ENCODE results near the gene SMG7. TPM values are rescaled to one million over a fixed set of nuclear protein-coding genes. Genes with fewer than 3 reads are reported as not detected.
A peak's percentile ranks its signal among the peaks of the same experiment; 100 is the strongest.

SMG7 gene
- total RNA-seq, 1 donor from 2014 or later: 71.8 TPM

GRCh38 chr1:183456826-183457225 lies 15.5 kb upstream of the SMG7 start:
- Mint-ChIP-seq H3K9me3 (ENCODE audit: low read depth) (no peaks in the 10 kb centered on the region), H3K4me1 (ENCODE audit: low read depth) (peaks cover 3% of the 10 kb centered on the region), H3K27ac (no peak overlapping the region), H3K4me3 (ENCODE audit: low read depth) (no peak overlapping the region), H3K36me3 (ENCODE audit: insufficient read depth) (peaks cover 2% of the 10 kb centered on the region), H3K27me3 (no peaks in the 10 kb centered on the region)
- TF ChIP-seq, protein P1, sequence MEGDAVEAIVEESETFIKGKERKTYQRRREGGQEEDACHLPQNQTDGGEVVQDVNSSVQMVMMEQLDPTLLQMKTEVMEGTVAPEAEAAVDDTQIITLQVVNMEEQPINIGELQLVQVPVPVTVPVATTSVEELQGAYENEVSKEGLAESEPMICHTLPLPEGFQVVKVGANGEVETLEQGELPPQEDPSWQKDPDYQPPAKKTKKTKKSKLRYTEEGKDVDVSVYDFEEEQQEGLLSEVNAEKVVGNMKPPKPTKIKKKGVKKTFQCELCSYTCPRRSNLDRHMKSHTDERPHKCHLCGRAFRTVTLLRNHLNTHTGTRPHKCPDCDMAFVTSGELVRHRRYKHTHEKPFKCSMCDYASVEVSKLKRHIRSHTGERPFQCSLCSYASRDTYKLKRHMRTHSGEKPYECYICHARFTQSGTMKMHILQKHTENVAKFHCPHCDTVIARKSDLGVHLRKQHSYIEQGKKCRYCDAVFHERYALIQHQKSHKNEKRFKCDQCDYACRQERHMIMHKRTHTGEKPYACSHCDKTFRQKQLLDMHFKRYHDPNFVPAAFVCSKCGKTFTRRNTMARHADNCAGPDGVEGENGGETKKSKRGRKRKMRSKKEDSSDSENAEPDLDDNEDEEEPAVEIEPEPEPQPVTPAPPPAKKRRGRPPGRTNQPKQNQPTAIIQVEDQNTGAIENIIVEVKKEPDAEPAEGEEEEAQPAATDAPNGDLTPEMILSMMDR (IDR thresholded peaks at IDR 0.05; ENCODE audit: unreplicated experiment): no peak
- no peak for DNase-seq (ENCODE audit: low spot score, unreplicated experiment)

DNA sequence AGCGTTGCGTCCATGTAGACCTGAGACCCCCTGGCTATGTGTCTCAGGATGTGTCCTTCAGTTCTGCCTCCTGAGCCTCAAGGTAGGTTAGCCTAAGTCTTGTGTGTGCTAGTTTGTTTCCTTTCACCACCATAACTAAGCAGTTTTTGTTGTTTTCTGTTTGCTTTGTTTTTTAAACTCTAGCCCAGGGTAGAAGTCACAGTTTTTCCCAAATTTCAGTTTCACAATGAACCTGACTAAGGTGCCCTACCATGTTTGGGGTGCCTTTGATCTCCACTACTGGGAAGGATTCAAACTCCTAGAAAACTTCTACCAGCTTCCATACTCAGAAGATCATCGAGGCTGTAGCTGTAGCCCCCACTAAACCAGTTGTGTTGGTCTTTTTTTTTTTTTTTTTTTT lies 14.8 kb upstream of the SMG7 start:
- TF ChIP-seq, protein P1 (IDR thresholded peaks at IDR 0.05; ENCODE audit: unreplicated experiment): no peak
- H3K27ac Mint-ChIP-seq: no peak overlapping the region
- no peaks in the 10 kb centered on the region for H3K27me3 Mint-ChIP-seq
- no peak overlapping the region for H3K4me3 Mint-ChIP-seq (ENCODE audit: low read depth)
- peaks cover 6% of the 10 kb centered on the region for H3K4me1 Mint-ChIP-seq (ENCODE audit: low read depth)
- H3K36me3 Mint-ChIP-seq (ENCODE audit: insufficient read depth): peaks cover 2% of the 10 kb centered on the region
- no peak for DNase-seq (ENCODE audit: low spot score, unreplicated experiment)
- no peaks in the 10 kb centered on the region for H3K9me3 Mint-ChIP-seq (ENCODE audit: low read depth)

- Mint-ChIP-seq H3K4me3 (ENCODE audit: low read depth) (no peak overlapping the region), H3K9me3 (ENCODE audit: low read depth) (no peaks in the 10 kb centered on the region), H3K36me3 (ENCODE audit: insufficient read depth) (peaks cover 2% of the 10 kb centered on the region), H3K27ac (no peak overlapping the region), H3K4me1 (ENCODE audit: low read depth) (peaks cover 6% of the 10 kb centered on the region), H3K27me3 (no peaks in the 10 kb centered on the region)
- no peak for DNase-seq (ENCODE audit: low spot score, unreplicated experiment)
- TF ChIP-seq, protein P1 (IDR thresholded peaks at IDR 0.05; ENCODE audit: unreplicated experiment): no peak
Measured at GRCh38 chr1:183460596-183460995, 11.7 kb upstream of the SMG7 start.

GRCh38 chr1:183461350-183461749 lies 10.9 kb upstream of the SMG7 start:
- TF ChIP-seq, protein P1 (IDR thresholded peaks at IDR 0.05; ENCODE audit: unreplicated experiment): no peak
- Mint-ChIP-seq H3K9me3 (ENCODE audit: low read depth) (no peaks in the 10 kb centered on the region), H3K27me3 (no peaks in the 10 kb centered on the region), H3K4me1 (ENCODE audit: low read depth) (peaks cover 6% of the 10 kb centered on the region), H3K36me3 (ENCODE audit: insufficient read depth) (peaks cover 2% of the 10 kb centered on the region), H3K27ac (peak overlapping the region; percentile 36), H3K4me3 (ENCODE audit: low read depth) (no peak overlapping the region)
- no peak for DNase-seq (ENCODE audit: low spot score, unreplicated experiment)

DNA sequence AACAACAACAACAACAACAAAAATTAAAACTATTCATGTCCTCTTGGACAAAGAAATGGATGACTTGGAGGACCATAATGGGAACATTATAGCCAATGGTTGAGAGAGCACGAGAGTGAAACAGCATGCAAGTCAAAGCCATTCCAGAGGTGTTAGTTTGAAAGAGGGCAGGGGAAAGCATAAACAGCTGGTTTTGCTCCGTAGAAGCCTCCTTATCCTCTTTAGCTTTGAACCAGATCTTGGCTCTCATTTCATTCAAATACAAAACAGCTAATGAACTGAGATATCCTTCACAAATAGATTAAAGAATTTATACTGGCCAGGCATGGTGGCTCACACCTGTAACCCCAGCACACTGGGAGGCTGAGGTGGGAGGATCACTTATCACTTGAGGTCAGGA lies 8.7 kb upstream of the SMG7 start:
- Mint-ChIP-seq H3K9me3 (ENCODE audit: low read depth) (no peaks in the 10 kb centered on the region), H3K27ac (no peak overlapping the region), H3K4me1 (ENCODE audit: low read depth) (peaks cover 11% of the 10 kb centered on the region), H3K36me3 (ENCODE audit: insufficient read depth) (peaks cover 2% of the 10 kb centered on the region), H3K4me3 (ENCODE audit: low read depth) (no peak overlapping the region), H3K27me3 (no peaks in the 10 kb centered on the region)
- no peak for DNase-seq (ENCODE audit: low spot score, unreplicated experiment)
- TF ChIP-seq, protein P1 (IDR thresholded peaks at IDR 0.05; ENCODE audit: unreplicated experiment): no peak

Data from progenitor cell of endocrine pancreas (in vitro differentiated cells).